H7 (cell line): ENCODE measurements around the gene PALM. TPM values are rescaled to one million over a fixed set of nuclear protein-coding genes. Genes with fewer than 3 reads are reported as not detected.

Source experiments
- DNase-seq: peaks from one replicate; pipeline ENCODE4 v3.0.0; 2012
- H3K27me3 ChIP-seq: 2 replicates; pipeline ENCODE4 v1.6.0; 2011; ENCODE audit warnings: mild to moderate bottlenecking, low read length; ENCODE audit not compliant: control insufficient read depth, insufficient read depth
- H3K36me3 ChIP-seq: replicated peaks from 2 replicates; pipeline ENCODE4 v1.5.1; 2011; ENCODE audit warnings: low read length; ENCODE audit not compliant: control insufficient read depth, insufficient read depth
- H3K4me3 ChIP-seq: 2 replicates; pipeline ENCODE4 v1.5.1; 2011; ENCODE audit warnings: low read depth, mild to moderate bottlenecking, control low read depth, low read length, moderate library complexity; ENCODE audit not compliant: insufficient read depth
- total RNA-seq: library from RNA; depleted of rRNA; stranded (reverse); fragments of >200 nt; shearing (Covaris generic); gene quantifications from 2 replicates; pipeline ENCODE4 v1.2.3, GENCODE V29; 2014

The PALM gene
- total RNA-seq, 1 experiment from 2014 or later = 28.7 TPM

DNA sequence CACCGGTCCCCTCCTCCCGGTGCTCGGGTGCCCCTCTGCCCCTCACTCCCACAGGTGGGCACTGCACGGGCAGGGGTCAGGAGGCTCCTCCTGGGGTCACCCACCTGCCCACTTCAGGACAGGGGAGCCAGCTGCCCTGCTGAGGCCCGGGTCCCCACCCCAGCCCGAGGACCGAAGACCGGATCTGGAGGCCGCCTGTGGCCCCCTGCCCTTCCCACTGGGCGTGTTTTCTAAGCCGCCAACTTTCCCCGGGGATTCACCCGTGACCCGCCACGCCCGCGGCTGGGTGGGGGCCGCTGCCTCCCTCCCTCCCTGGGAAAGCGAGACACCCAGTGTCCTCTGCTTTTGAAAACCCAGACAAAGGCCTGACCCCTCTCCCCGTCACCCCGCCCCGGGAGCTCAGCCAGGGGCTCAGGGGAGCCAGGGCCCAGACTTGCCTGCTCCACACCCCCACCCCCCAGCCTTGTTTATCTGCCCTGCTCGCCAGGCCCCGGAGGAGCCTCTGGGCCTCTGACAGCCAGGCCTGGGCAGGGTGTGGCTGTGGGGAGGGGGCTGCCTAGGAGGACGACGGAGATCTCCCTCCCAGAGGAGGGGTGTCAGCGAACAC lies 1.3 kb downstream of the PALM start:
- Histone ChIP-seq H3K27me3 (peaks cover 4% of the 10 kb centered on the region; the same call in 1 of the 2 replicates), H3K36me3 (no peaks in the 10 kb centered on the region), H3K4me3 (peak overlapping the region; percentile 57)
- DNase-seq = peak; percentile 59

DNA sequence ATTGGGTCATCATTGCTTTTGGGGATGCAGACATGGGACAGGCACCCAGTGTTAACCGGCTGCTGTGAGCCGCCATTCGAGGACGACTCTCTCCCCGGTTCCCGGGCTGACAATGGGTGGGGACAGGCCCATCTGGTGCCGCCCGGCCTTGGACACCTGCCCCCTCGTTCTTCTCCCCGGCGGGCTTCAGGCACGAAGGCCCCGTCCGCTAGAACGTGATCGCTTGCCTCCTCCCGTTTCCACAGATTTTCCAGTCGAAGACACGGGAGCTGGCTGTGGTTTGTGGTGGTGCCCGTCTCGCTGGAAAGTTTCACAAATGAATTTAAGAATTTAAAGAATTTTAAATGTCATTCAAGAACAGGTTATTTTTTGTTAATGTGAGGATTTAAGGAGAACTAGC lies 2.0 kb downstream of the PALM start:
- Histone ChIP-seq H3K27me3 (peaks cover 4% of the 10 kb centered on the region; the same call in 1 of the 2 replicates), H3K4me3 (no peak overlapping the region), H3K36me3 (no peaks in the 10 kb centered on the region)
- peak; percentile 39 for DNase-seq

GRCh38 chr19:711254-711653 lies 2.5 kb downstream of the PALM start:
- DNase-seq = no peak
- no peak overlapping the region for H3K4me3 ChIP-seq

DNA sequence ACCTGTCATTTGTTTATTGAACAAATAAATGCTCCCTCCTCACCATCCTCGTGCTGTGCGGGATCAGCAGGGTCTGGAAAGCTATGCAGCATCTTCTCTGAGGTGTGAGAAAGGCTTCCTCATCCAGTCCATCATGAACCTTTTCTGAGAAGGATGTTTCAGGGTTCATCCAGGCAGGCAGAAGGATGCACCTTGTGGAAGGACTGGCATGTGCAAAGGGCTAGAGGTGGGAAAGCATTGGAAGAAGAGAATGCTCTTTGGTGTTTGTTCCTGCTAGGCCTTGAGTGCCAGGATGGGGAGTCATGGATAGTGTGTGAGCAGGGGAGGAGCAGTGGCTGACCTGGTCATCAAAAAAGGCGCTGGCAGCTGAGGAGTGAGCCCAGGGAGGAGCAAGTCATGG lies 6.6 kb downstream of the PALM start:
- no peak overlapping the region for H3K4me3 ChIP-seq
- no peaks in the 10 kb centered on the region for H3K36me3 ChIP-seq
- no peak for DNase-seq
- H3K27me3 ChIP-seq = no peaks in the 10 kb centered on the region

More at GRCh38 chr19:711254-711653, 2.5 kb downstream of the PALM start:
- Histone ChIP-seq H3K36me3 (no peaks in the 10 kb centered on the region), H3K27me3 (peaks cover 4% of the 10 kb centered on the region; the same call in 1 of the 2 replicates)

DNA sequence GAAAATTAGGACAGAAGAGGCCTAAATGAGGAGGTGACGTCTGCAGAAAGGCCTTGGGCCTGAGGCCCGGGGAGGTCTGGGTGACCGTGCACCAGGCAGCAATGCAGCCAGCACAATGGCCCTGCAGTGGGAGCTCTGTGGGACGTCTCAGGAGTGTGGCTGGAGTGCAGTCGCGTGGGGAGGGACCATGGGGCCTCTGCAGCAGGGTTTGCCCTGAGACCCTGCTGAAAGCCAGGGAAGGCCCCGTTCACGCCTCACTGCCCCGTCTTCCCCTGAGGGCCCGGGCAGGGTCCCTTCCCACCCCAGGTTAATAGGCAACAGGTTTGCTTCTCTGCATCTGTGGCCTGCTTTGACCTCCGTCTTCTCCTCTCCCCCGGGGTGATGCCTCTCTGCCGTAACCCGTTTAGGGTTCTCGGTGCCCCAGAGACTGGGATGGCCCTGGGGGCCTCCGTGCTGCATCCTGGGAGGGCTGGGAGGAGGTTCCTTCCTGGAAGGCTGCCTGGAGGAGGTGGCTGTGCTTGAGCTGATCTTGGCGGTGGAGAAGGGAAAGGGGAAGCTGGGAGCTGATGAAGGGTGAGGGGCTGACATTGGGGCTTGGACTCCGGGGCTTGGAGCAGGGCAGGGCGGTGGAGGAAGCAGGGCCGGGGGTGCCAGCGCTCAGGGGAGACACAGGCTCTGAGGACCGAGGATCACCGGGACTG lies 9.7 kb downstream of the PALM start:
- peak; percentile 82 for DNase-seq
- H3K36me3 ChIP-seq = no peaks in the 10 kb centered on the region
- H3K27me3 ChIP-seq = no peaks in the 10 kb centered on the region
- no peak overlapping the region for H3K4me3 ChIP-seq

DNA sequence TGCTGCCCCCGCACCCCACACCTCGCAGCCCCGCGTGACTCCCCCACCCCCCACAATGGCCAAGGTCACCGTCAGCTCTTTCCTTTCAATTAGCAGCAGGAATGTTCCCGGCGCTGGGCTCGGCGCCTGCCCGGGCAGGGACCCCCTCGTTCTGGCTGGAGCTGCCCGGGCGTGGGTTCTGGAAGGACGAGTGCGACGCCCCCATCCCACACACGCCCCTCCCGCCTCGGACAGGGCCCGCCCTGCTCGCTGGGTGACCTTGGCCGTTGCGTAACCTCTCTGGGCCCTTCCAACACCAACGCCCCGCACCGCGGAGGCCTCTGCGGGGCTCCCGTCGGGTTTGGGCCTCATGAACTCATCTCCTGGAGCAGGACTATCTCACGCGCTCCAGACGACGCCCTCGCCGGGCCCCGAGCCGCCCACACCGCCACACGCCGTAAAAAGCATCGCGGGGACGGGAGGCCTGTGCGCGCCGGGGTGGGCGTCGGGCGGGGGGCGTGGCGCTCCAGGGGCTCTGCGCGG lies 10.3 kb downstream of the PALM start:
- Histone ChIP-seq H3K4me3 (no peak overlapping the region), H3K36me3 (no peaks in the 10 kb centered on the region), H3K27me3 (no peaks in the 10 kb centered on the region)
- peak; percentile 82 for DNase-seq

GRCh38 chr19:719636-720344 lies 11.1 kb downstream of the PALM start:
- Histone ChIP-seq H3K36me3 (no peaks in the 10 kb centered on the region), H3K27me3 (no peaks in the 10 kb centered on the region), H3K4me3 (no peak overlapping the region)
- DNase-seq = peak; percentile 96

GRCh38 chr19:720345-721160 lies 11.8 kb downstream of the PALM start:
- DNase-seq = peak; percentile 88
- Histone ChIP-seq H3K27me3 (no peaks in the 10 kb centered on the region), H3K4me3 (no peak overlapping the region), H3K36me3 (no peaks in the 10 kb centered on the region)

- peak; percentile 53 for DNase-seq
- no peaks in the 10 kb centered on the region for H3K27me3 ChIP-seq
- H3K4me3 ChIP-seq = no peak overlapping the region
- no peaks in the 10 kb centered on the region for H3K36me3 ChIP-seq
Measured at GRCh38 chr19:722553-723101, 13.9 kb downstream of the PALM start.

DNA sequence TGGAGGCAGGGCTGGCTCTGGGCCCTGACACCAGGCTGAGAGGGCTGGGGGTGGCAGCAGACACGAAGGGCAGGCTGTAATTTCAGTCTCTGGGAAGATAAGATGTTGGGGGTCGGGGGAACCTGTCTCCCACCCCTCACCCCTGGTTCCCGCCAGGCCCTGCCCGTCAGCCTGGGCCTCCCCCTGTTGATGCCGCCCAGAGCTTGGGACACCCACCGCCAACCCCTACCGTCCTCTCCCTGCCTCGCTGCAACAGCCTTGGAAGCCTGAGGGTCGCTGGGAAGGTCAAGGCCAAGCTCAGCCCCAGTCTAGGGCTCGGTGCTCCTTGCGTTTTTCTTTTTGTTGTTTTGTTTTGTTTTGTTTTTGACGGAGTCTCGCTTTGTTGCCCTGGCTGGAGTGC lies 14.5 kb downstream of the PALM start:
- peak; percentile 55 for DNase-seq
- H3K36me3 ChIP-seq = no peaks in the 10 kb centered on the region
- H3K4me3 ChIP-seq = no peak overlapping the region
- no peaks in the 10 kb centered on the region for H3K27me3 ChIP-seq

GRCh38 chr19:723714-724113 lies 15.0 kb downstream of the PALM start:
- DNase-seq = no peak
- Histone ChIP-seq H3K36me3 (no peaks in the 10 kb centered on the region), H3K4me3 (no peak overlapping the region), H3K27me3 (no peaks in the 10 kb centered on the region)

DNA sequence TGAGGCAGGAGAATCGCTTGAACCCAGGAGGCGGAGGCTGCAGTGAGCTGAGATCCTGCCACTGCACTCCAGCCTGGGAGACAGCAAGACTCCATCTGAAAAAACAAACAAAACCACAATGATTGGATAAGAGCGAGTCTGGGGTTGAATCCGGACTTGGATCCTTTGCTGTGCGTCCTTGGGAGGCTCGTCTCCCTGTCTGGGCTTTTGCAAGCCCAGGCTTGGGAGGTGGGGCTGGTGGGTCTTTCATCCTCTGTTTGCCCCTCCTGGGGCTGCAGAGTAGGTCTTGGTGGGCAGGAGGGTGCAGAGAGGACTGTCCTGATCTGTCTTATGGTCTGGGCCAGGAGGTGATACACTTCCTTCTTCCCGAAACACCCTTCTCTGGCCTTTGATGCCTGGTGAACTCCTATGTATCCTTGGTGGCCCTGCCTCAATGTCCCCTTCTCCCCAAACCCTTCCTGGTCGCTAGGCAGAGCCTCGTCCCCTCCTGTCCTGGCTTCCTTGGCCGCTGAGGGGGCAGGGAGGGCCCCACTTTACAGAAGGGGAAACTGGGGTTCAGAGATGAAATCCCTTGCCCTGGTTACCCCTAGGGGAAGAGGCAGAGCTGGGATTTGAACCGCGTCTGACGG lies 16.8 kb downstream of the PALM start:
- Histone ChIP-seq H3K4me3 (no peak overlapping the region), H3K27me3 (no peaks in the 10 kb centered on the region), H3K36me3 (no peaks in the 10 kb centered on the region)
- peak; percentile 39 for DNase-seq

GRCh38 chr19:726993-727956 lies 18.5 kb downstream of the PALM start:
- no peaks in the 10 kb centered on the region for H3K36me3 ChIP-seq
- no peak overlapping the region for H3K4me3 ChIP-seq
- peak; percentile 51 for DNase-seq
- no peaks in the 10 kb centered on the region for H3K27me3 ChIP-seq
